Measurements from ENCODE around the gene CDH11. TPM values are rescaled to one million over a fixed set of nuclear protein-coding genes. Genes with fewer than 3 reads are reported as not detected.

CDH11 gene
- total and polyA plus RNA-seq, 10 of the 15 experiments (the other 5 are each of a cell fraction or from before 2014, with no cell fraction given), result 0.31 to 9.7 (median 0.87) TPM

- no peak for TF ChIP-seq BCL11A (IDR thresholded peaks at IDR 0.05; ENCODE audit: low read depth, low read length)
Measured at GRCh38 chr16:65004570-65004969, 117.3 kb downstream of the CDH11 start (continued).

GRCh38 chr16:65003621-65004020, 118.2 kb downstream of the CDH11 start:
- no peak overlapping the region for H3K4me2 ChIP-seq (ENCODE audit: control insufficient read depth, insufficient read depth)
- H3K4me1 ChIP-seq (ENCODE audit: control insufficient read depth, insufficient read depth, low read length), result no peaks in the 10 kb centered on the region
- H4K20me1 ChIP-seq (ENCODE audit: control insufficient read depth, insufficient read depth), result no peaks in the 10 kb centered on the region
- H3K9me3 ChIP-seq (replicated peaks; ENCODE audit: control insufficient read depth, insufficient read depth, low read length), result no peaks in the 10 kb centered on the region
- intact Hi-C loops (cut with micrococcal nuclease; ENCODE audit: unreplicated experiment) (no loop called here), in situ Hi-C loops (cut with MboI) (no loop called here)
- DNase-seq (ENCODE audit: low read depth, low spot score), result no peak
- SMC1A ChIA-PET (ENCODE audit: uncharacterized antibody, unreplicated experiment), result no interaction called here
- no peak for ATAC-seq
- BruUV-seq (replicated peaks), result no TSS peak
- CTCF ChIA-PET, result no interaction called here
- no peaks in the 10 kb centered on the region for H3K27me3 ChIP-seq (replicated peaks in 1 of 2; ENCODE audit: control insufficient read depth in 2 of 2, insufficient read depth in 2 of 2, low read length in 1 of 2)
- POLR2A ChIA-PET, result interaction anchor here (0.8 kb wide), 1 partner anchor 18 kb away, joined by 3 read pairs; no protein-coding TSS in a partner anchor
- RAD21 ChIA-PET (ENCODE audit: unreplicated experiment), result no interaction called here
- no peaks in the 10 kb centered on the region for H3K36me3 ChIP-seq (ENCODE audit: control insufficient read depth in 2 of 2, insufficient read depth in 2 of 2, low read length in 1 of 2)
- H3K79me2 ChIP-seq (ENCODE audit: control insufficient read depth, insufficient read depth, low read length), result no peaks in the 10 kb centered on the region
- no peak for FAIRE-seq
- H3K9ac ChIP-seq (ENCODE audit: control insufficient read depth, insufficient read depth, low read length), result no peak overlapping the region
- no peak overlapping the region for H3K27ac ChIP-seq (ENCODE audit: control insufficient read depth, insufficient read depth)
- no peak overlapping the region for H2AFZ ChIP-seq (ENCODE audit: control insufficient read depth, low read depth, low read length)
- H3K4me3 ChIP-seq, result no peak overlapping the region
- no peak for TF ChIP-seq CREB1 (IDR thresholded peaks at IDR 0.05; ENCODE audit: low read depth)
- no peak for TF ChIP-seq IKZF2 (IDR thresholded peaks at IDR 0.05)
- TF ChIP-seq BCL11A (IDR thresholded peaks at IDR 0.05; ENCODE audit: low read depth, low read length), result no peak
- TF ChIP-seq IRF3 (IDR thresholded peaks at IDR 0.05), result no peak
- TF ChIP-seq E2F8 (IDR thresholded peaks at IDR 0.05; ENCODE audit: low read depth, partially characterized antibody), result no peak
- no peak for TF ChIP-seq DPF2 (IDR thresholded peaks at IDR 0.05)
- no peak for TF ChIP-seq SPI1 (IDR thresholded peaks at IDR 0.05; ENCODE audit: borderline replicate concordance, insufficient read depth, low read depth, low read length)
- no peak for TF ChIP-seq USF2 (IDR thresholded peaks at IDR 0.05; ENCODE audit: borderline replicate concordance, low read depth, low read length)
- TF ChIP-seq BMI1 (IDR thresholded peaks at IDR 0.05; ENCODE audit: borderline replicate concordance), result no peak
- TF ChIP-seq SMAD5 (IDR thresholded peaks at IDR 0.05; ENCODE audit: low read depth), result no peak
- no peak for TF ChIP-seq NBN (IDR thresholded peaks at IDR 0.05)
- TF ChIP-seq, protein P1, sequence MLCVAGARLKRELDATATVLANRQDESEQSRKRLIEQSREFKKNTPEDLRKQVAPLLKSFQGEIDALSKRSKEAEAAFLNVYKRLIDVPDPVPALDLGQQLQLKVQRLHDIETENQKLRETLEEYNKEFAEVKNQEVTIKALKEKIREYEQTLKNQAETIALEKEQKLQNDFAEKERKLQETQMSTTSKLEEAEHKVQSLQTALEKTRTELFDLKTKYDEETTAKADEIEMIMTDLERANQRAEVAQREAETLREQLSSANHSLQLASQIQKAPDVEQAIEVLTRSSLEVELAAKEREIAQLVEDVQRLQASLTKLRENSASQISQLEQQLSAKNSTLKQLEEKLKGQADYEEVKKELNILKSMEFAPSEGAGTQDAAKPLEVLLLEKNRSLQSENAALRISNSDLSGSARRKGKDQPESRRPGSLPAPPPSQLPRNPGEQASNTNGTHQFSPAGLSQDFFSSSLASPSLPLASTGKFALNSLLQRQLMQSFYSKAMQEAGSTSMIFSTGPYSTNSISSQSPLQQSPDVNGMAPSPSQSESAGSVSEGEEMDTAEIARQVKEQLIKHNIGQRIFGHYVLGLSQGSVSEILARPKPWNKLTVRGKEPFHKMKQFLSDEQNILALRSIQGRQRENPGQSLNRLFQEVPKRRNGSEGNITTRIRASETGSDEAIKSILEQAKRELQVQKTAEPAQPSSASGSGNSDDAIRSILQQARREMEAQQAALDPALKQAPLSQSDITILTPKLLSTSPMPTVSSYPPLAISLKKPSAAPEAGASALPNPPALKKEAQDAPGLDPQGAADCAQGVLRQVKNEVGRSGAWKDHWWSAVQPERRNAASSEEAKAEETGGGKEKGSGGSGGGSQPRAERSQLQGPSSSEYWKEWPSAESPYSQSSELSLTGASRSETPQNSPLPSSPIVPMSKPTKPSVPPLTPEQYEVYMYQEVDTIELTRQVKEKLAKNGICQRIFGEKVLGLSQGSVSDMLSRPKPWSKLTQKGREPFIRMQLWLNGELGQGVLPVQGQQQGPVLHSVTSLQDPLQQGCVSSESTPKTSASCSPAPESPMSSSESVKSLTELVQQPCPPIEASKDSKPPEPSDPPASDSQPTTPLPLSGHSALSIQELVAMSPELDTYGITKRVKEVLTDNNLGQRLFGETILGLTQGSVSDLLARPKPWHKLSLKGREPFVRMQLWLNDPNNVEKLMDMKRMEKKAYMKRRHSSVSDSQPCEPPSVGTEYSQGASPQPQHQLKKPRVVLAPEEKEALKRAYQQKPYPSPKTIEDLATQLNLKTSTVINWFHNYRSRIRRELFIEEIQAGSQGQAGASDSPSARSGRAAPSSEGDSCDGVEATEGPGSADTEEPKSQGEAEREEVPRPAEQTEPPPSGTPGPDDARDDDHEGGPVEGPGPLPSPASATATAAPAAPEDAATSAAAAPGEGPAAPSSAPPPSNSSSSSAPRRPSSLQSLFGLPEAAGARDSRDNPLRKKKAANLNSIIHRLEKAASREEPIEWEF (IDR thresholded peaks at IDR 0.05; ENCODE audit: insufficient replicate concordance, low read depth, low read length), result no peak
- TF ChIP-seq CHD2 (IDR thresholded peaks at IDR 0.05; ENCODE audit: borderline replicate concordance, low read depth, low read length), result no peak
- TF ChIP-seq POLR2AphosphoS2 (IDR thresholded peaks at IDR 0.05; ENCODE audit: low read depth, low read length), result no peak
- no peak for TF ChIP-seq SREBF1 (IDR thresholded peaks at IDR 0.05; ENCODE audit: low read length)

Data from GM12878 (cell line).